GM20431 (cell line): ENCODE data around the gene TMEM92.
"Not testable (repeated sequence)": the region's sequence is repeated elsewhere in the genome, so short reads cannot be mapped to it uniquely, and the experiment has no call there.

Source experiments
- in situ Hi-C: fragments of 300-500 bp; cut with MseI, MboI; formaldehyde crosslinking; loops from one replicate; pipeline ENCODE4 v1.15.0; 2020; ENCODE audit warnings: low sequenced_read_pairs; ENCODE audit not compliant: unreplicated experiment

Gene TMEM92

DNA sequence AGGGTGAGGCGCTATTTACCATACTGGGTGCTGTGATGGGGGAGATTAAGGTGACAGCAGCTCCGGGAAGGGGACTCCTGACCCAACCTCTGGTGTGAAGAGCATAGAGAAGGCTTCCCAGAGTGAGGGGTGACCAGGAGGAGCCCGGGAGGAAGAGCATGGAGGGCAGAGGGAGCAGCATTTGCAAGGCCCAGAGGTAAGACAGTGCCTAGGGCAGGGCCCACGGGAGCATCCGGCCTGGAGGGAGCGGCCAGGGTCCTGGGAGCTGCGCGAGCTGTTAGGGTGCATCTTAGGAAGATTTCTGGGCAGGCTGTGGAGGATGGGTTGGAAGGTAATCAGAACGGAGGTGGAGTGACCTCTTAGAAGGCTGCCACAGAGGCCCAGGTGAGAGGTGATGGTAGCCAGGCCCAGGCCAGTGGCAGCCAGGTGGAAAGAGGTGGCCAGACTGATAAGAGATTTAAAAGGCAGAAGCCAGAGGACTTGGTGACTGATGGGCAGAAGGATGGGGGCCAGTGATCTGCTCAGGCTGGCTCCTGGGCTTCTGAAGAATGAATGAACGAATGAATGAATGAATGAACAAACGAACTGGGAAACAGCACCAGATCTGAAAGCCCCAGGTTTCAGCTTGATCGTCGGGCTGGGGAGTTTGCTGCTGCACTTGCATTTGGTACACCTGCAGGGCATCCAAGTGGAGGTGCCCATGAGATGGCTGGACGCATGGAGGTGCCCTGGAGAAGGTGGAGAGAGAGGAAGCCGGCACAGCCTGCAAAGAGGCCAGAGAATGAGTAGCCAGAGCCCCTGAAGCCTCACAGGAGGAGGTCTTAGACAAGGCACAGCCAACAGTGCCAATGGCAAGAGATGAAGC is 13.0 kb upstream of the TMEM92 start:
- in situ Hi-C loops, result no loop called here

DNA sequence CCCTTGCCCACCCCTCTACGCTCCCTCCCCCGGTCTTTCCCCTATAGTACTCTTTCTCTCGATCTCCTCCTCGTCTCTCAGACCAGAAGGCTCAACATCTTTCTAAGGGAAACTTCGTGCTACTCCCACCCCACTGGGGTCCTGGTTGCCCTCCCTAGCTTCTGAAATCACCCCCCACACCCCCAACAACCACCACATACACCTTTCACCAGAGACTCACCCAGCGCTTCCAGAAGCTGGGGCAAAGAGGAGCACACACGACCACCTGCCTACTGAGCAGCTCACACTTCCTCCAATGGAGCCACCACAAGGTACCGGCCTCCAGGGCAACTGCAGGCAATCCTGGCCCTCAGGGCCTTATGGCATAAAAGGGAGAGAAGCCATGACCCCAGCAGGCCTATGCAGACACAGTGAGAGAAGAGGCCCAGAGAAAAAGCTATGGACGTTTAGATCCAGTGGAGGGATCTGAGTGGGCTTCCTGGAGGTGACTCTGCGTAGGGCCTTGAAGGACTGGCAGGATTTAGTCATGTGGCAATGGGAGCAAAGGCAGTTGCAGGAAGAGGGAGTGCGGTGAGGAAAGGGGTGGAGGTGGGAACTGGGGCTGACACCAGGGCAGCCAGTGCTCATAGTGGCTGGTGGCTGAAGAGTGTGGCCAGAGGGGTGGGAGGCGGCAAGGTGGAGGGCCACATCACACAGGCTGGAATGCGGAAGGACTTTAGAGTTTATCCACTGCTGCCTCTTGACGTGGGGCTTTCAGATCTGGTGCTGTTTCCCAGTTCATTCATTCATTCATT is 12.1 kb upstream of the TMEM92 start:
- in situ Hi-C loops, result no loop called here

DNA sequence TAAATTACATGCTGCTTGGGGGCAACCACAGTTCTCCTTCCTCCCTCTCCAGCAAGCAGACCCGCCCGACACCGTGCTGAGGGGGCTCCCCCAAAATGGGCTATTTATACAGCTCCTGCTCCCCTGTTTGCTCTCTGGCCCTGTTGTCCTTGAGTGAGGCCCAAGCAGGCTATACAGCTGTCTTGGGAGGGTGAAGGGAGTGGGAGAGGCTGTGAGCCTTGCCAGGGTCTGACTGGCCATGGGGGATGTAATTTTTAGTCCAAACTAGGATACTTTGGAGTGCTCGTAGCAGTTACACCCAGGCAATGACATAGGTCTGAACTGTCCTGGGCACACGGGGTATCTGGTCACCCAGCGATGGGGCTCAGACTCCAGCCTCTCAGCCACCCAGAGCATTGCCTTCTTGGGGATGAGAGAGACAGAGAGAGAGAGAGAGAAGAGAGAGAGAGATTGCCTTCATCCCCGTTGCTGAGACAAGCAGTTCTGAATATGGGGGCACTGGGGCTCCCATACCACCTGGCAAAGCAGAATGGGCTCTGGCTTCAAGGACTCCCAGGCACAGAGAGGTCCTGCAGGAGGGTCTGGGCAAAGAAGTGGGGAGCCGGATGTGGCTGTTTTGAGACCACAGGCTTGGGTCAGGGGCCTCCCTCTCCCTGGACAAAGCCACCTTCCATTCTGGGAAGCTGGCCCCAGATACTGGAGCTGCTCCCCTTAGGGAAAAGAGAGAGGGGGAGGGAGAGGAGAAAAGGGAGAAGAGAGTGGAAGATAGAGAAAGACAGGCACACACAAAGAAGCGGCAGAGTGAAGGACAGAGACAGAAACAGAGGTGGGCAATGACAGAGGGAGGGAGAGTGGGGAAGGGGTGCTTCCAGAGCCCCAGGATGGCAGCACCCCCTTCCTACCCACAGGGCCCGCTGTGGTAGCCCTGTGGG is 10.7 kb upstream of the TMEM92 start:
- in situ Hi-C loops, result no loop called here

DNA sequence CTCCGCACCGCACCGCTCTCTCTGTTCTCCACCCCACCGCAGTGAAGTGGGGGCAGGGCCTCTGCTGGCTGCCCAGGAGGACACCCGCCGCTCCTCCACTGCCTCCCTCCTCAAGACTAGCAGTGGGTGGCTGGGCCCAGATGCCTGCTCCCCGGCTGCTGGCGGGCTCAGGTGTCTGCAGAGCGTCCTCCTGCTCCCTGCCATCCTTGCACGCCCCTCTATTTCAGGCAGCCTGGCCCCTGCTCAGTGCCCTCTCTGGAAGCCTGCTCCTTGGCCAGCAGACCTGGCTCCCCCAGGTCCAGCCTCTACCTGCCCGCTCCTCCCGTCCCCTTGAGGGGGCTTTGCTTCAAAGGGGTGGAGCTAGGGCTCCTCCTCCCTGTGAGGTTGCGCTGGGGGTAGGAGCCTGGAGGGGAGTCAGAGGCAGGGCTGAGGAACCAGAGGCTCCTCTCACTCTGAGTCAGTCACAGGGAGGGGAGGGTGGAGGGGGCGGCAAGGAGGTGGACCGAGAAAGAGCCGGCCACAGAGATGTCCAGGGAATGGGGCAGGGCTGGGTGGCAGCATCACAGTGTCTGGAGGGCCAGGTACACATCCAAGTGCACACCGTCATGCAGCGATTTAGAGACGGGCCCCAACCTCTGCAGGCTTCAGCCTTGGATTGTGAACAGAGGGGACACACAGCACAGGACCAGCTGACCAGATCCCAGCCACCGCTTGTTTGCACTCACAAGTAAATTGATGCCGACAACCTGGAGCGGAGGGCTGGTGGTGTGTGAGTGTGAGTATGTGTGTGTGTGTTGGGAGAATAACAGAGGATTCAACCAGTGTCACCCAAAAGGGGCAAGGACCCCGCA is 9.8 kb upstream of the TMEM92 start:
- in situ Hi-C loops, result no loop called here

DNA sequence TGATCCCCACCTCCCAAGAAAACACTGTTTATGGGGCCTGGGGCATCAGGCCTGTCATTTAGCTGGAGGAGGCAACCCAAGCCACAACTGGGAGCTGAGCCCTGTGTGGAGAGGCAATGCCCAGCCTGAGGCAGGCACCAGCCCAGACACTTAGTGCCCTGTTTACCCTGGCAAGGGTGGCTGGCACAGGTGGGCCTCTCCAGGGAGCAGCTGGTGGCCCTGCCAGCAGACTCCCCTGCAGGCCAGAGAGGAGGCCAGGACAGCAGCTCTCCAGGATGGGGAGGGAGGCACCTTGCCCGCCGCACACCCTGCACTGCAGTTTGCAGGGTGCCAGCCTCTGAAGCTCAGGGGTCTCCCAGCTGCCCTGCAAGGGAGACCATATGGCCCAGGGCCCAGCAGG is 9.1 kb upstream of the TMEM92 start:
- in situ Hi-C loops, result no loop called here

DNA sequence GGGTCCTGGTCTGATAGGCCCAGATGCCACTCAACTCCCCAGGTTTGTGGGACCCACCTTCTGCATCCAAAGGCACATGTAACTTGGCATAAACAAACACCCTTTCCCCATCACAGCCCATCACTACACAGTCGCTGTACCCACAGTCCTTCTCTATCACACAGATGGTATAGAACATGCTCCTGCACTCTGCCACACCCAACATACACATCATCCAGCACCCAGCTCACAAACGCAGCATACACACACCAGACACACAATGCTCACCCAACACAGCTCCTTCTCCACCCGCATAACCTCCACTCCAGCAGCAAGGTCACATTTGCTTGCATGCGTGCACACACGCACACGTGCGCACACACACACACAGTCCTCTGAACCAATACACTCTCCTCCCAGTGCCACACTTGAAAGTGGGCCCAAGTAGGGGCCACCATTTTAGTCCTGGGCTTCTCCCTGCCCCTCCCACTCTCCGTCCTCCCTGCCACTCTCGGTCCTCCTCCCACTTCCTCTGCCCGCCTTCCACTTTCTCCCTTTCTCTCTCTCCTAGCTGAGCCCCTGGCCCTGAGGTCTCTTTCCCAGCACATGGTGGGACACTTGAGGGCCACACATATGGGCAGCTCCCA is 8.5 kb upstream of the TMEM92 start:
- in situ Hi-C loops, result no loop called here

DNA sequence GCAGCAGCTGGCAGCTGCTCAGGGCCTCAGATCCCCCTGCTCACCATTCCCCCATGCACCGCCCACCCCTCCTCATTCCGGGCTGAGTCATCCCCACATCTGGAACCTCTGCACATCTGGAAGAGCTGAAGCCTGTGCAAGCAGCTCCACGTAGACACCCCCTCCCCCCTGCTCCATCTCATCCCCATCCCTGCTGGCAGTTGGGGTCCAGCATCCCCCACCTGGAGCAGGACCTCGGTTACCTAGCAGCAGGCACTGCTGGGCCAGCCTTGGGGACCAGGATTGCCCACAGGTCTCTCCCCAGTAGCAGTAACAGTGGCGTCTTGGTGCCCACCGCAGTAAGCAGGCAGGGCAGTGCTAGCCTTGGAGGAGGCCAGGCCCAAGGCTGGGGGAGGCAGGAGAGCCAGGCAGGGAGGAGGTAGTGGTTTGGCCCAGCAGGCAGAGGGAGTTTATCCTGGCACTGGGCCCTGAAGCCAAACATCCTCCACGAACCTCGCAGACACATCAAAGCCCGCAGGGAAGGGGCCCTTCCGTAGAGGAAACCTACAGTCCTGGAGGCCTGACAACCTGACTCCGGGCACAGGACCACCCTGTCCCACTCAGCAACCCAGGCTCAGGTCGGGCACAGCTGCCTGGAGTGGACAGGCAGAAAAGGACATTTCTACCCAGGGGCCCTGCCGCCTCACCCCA is 7.7 kb upstream of the TMEM92 start:
- in situ Hi-C loops, result no loop called here

DNA sequence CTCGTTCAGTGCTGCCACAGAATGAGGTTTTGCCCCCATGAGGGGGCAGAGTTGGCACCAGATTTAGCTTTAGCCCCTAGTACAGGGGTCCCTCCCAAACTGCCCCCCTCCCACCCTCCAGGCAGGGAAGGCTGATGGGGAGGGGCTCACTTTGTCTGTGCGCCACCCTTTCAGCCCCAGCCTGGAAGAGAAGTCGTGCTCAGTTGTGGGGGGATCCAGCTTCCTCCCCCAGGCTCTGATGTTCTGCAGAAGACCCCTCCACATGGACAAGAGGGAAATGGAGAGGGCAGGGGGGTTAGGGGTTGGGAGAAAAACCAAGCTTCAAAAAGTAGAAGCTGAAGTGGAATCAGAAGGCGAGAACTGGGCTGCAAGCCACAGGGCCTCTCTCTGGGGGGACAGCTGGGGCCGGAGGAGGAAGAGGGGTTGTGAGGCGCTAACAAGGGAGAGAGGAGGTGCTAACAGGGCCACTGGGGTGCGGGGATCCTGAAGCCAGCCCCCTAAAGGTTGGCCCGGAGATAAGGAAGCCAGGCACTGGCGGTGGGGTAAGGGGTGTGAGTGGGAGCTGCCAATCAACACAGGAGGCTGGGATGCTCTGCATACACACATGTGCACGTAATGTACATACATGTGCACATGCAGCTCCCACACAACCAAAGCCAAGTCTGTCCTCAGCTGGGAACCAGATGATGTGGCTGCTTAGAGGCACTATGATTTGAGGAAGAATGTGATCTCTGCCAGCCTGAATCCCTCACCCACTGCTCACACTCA is 7.0 kb upstream of the TMEM92 start:
- in situ Hi-C loops, result no loop called here

DNA sequence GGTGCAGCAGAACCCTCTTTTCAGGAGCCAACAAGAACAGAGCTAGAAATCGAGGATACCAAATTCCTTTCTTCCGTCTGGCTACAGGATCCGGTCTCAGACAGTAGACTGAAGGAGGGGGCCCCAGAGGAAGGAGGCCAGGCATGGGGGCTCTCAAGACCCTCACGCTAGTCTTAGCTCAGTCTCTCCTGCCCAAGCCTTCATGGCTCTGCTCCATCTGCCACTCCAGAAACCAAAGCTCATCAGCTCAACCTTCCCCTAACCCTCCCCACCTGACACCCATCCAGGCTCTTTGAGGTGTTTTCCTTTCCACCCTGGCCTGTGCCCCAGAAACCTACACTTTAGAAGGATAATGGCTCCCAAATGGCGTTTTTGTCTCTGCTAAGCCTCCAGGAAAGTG is 6.2 kb upstream of the TMEM92 start:
- in situ Hi-C loops, result no loop called here

DNA sequence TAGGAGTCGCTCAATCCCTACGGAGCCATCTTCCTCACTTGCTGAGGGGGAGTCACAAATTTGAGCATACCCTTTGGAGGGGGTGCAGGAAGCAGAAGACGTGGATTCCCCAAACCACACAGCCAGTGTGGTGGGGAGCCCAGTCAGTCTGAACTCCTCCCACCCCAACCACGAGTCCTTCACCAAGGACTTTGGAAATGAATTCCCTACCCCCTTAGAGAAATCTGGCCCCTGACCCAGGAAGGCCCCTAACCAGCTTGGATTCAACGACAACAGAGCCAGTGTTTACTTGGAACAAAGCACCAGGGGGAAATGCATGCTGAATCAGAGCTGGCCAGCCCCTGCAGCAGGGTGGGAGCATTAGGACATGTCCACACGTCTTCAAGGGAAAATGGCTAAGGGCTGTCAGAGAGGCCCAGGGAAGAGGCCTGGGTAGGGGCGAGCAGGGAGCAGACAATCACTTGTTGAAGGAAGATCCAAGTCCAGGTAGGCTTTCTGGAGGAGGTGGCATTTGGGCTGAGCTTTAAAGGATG is 5.5 kb upstream of the TMEM92 start:
- in situ Hi-C loops, result no loop called here

DNA sequence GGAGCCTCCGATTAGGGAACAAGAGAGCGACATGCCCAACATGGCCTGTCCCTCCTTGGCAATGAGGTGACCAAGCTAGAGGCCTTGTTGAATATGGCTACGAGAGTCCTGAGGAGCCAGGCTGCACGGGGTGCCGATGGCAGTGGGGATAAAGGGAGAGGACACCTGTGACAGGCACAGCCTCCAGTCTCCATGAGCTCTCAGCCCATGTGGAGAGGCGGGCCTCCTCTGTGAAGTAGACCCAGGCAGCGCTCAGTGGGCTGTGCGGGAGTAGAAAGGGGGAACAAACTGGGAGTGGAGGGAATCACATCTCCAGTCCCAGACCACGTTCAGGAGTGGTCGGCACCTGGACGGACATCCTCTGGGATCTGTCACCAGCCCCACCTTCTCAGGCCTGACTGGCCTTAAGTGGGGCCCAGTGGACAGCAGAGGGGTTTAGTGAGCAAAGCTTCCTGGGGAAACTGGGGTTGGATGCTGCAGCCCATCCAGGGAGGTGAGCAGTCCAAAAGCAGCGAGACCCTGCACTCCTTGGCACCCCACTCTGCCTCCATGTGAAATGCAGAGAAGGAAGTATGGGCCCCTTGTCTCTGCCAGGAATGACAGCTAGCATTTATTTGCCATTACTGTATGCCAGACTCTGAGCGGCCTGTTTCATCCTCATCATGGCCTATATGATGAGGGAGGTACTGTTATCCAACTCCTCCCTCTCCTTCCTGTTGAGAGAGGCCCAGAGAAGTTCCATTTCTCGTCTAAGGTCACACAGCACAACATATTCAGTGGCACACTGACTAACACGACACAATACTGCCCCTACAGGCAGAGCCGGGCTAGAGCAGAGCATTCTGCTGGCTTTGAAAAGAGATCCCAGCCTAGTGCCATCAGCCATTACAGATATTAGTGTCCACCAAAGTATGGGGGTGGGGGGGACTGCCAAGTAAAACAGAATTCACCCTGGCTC is 4.5 kb upstream of the TMEM92 start:
- in situ Hi-C loops, result no loop called here

DNA sequence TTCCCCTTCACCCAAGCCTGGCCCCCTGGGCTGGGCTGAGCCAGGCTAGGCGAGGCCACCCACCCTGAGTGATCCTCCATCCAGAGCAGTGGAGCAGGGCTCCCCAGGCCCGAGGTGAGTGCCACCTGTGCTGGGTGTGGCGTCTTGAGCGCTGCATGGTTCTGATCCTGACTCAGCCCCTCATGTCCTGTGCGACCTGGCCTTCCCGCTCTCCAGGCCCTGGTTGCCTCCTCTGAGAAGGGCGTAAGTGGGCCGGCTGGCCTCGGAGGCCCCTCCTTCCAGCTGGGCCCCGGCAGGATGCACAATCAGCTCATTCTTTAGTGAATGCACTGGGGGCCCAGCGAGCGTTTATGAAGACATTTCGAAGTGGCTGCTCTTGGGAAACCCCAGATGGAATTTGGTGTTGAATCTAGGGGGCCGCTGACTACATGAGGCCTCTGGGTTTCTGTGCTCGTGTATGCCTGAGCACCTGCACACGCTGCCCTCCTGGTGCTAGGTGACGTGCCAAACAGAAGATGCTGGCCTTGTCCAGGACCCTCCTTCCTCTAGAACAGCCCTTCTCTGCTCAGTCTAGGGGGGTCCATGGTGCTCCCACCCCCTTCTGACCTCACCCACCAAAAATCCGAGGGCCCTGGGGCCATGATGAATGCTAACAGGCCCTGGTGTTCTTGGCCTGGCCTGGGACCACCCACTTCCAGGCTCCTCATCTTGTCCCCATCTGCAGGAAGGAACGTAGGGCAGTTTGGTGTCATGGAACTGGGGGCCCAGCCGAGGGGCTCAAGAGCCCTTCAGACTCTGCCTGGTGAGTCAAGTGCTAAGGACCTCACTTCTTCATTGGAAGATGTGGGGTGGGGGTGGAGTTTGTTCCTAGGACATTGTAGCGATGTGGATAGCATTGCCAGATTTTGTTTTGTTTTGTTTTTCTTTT is 3.6 kb upstream of the TMEM92 start:
- in situ Hi-C loops, result no loop called here

DNA sequence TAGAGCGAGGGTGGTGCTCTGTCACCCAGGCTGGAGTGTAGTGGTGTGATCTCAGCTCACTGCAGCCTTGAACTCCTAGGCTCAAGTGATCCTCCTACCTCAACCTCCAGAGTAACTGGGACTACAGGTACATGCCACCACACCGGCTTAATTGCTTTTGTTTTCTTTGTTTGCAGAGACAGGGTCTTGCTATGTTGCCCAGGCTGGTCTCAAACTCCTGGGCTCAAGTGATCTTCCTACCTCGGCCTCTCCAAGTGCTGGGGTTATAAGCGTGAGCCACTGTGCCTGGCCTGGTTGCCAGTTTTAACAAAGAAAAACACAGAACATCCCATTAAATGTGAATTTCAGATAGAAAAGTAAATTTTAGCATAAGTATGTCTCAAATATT is 2.9 kb upstream of the TMEM92 start:
- in situ Hi-C loops, result not testable (repeated sequence)

DNA sequence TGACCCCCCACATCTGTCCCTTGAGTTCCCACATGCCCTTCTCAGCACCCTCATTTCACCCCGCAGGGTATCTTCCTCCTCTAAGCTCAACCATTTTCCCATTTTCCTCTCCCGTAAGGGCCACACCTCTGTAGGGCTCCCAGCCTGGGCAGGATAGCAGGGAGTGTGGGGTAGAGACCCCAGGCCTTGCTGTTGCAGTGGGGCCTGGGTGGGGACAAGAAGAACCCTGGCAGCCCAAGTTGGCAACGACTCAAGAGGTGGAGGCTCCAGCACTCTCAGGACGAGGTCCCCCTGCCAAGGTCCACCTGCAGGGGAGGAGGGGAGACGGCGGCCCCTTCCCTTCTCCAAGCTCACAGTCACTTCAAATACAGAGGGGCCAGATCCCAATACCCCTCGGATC is 2.0 kb upstream of the TMEM92 start:
- in situ Hi-C loops, result no loop called here
